ENCODE results near the gene GPS1. TPM values are rescaled to one million over a fixed set of nuclear protein-coding genes. Genes with fewer than 3 reads are reported as not detected.
A peak's percentile ranks its signal among the peaks of the same experiment; 100 is the strongest.

GPS1 gene
- total and polyA plus RNA-seq, 9 of the 15 experiments (the other 6 are each of a cell fraction or from before 2014, with no cell fraction given): 3.1 to 167 (median 69.9) TPM

GRCh38 chr17:82031885-82032627 is 19.6 kb upstream of the GPS1 start (continued):
- TF ChIP-seq, protein P1, sequence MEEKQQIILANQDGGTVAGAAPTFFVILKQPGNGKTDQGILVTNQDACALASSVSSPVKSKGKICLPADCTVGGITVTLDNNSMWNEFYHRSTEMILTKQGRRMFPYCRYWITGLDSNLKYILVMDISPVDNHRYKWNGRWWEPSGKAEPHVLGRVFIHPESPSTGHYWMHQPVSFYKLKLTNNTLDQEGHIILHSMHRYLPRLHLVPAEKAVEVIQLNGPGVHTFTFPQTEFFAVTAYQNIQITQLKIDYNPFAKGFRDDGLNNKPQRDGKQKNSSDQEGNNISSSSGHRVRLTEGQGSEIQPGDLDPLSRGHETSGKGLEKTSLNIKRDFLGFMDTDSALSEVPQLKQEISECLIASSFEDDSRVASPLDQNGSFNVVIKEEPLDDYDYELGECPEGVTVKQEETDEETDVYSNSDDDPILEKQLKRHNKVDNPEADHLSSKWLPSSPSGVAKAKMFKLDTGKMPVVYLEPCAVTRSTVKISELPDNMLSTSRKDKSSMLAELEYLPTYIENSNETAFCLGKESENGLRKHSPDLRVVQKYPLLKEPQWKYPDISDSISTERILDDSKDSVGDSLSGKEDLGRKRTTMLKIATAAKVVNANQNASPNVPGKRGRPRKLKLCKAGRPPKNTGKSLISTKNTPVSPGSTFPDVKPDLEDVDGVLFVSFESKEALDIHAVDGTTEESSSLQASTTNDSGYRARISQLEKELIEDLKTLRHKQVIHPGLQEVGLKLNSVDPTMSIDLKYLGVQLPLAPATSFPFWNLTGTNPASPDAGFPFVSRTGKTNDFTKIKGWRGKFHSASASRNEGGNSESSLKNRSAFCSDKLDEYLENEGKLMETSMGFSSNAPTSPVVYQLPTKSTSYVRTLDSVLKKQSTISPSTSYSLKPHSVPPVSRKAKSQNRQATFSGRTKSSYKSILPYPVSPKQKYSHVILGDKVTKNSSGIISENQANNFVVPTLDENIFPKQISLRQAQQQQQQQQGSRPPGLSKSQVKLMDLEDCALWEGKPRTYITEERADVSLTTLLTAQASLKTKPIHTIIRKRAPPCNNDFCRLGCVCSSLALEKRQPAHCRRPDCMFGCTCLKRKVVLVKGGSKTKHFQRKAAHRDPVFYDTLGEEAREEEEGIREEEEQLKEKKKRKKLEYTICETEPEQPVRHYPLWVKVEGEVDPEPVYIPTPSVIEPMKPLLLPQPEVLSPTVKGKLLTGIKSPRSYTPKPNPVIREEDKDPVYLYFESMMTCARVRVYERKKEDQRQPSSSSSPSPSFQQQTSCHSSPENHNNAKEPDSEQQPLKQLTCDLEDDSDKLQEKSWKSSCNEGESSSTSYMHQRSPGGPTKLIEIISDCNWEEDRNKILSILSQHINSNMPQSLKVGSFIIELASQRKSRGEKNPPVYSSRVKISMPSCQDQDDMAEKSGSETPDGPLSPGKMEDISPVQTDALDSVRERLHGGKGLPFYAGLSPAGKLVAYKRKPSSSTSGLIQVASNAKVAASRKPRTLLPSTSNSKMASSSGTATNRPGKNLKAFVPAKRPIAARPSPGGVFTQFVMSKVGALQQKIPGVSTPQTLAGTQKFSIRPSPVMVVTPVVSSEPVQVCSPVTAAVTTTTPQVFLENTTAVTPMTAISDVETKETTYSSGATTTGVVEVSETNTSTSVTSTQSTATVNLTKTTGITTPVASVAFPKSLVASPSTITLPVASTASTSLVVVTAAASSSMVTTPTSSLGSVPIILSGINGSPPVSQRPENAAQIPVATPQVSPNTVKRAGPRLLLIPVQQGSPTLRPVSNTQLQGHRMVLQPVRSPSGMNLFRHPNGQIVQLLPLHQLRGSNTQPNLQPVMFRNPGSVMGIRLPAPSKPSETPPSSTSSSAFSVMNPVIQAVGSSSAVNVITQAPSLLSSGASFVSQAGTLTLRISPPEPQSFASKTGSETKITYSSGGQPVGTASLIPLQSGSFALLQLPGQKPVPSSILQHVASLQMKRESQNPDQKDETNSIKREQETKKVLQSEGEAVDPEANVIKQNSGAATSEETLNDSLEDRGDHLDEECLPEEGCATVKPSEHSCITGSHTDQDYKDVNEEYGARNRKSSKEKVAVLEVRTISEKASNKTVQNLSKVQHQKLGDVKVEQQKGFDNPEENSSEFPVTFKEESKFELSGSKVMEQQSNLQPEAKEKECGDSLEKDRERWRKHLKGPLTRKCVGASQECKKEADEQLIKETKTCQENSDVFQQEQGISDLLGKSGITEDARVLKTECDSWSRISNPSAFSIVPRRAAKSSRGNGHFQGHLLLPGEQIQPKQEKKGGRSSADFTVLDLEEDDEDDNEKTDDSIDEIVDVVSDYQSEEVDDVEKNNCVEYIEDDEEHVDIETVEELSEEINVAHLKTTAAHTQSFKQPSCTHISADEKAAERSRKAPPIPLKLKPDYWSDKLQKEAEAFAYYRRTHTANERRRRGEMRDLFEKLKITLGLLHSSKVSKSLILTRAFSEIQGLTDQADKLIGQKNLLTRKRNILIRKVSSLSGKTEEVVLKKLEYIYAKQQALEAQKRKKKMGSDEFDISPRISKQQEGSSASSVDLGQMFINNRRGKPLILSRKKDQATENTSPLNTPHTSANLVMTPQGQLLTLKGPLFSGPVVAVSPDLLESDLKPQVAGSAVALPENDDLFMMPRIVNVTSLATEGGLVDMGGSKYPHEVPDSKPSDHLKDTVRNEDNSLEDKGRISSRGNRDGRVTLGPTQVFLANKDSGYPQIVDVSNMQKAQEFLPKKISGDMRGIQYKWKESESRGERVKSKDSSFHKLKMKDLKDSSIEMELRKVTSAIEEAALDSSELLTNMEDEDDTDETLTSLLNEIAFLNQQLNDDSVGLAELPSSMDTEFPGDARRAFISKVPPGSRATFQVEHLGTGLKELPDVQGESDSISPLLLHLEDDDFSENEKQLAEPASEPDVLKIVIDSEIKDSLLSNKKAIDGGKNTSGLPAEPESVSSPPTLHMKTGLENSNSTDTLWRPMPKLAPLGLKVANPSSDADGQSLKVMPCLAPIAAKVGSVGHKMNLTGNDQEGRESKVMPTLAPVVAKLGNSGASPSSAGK (IDR thresholded peaks at IDR 0.05): peak; percentile 81
- no peak for TF ChIP-seq ATF4 (CRISPR knock-in tag; IDR thresholded peaks at IDR 0.05)
- peak; percentile 64; the same call in 1 of the 2 replicates for TF ChIP-seq PHF8 (IDR thresholded peaks at IDR 0.05; ENCODE audit: borderline replicate concordance, low read length)
- TF ChIP-seq ZKSCAN3 (CRISPR knock-in tag; IDR thresholded peaks at IDR 0.05): no peak
- TF ChIP-seq, protein P2, sequence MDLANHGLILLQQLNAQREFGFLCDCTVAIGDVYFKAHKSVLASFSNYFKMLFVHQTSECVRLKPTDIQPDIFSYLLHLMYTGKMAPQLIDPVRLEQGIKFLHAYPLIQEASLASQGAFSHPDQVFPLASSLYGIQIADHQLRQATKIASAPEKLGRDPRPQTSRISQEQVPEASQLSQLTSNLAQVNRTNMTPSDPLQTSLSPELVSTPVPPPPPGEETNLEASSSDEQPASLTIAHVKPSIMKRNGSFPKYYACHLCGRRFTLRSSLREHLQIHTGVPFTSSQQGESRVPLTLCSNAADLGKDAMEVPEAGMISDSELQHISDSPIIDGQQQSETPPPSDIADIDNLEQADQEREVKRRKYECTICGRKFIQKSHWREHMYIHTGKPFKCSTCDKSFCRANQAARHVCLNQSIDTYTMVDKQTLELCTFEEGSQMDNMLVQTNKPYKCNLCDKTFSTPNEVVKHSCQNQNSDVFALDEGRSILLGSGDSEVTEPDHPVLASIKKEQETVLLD (IDR thresholded peaks at IDR 0.05): no peak
- TF ChIP-seq EWSR1 (IDR thresholded peaks at IDR 0.05; ENCODE audit: borderline replicate concordance, low read depth, partially characterized antibody): no peak
- no peak for TF ChIP-seq ZNF143 (CRISPR knock-in tag; IDR thresholded peaks at IDR 0.05)
- no peak for TF ChIP-seq THRA (IDR thresholded peaks at IDR 0.05)
- TF ChIP-seq, protein P3, sequence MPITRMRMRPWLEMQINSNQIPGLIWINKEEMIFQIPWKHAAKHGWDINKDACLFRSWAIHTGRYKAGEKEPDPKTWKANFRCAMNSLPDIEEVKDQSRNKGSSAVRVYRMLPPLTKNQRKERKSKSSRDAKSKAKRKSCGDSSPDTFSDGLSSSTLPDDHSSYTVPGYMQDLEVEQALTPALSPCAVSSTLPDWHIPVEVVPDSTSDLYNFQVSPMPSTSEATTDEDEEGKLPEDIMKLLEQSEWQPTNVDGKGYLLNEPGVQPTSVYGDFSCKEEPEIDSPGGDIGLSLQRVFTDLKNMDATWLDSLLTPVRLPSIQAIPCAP (CRISPR knock-in tag; IDR thresholded peaks at IDR 0.05; ENCODE audit: borderline replicate concordance): no peak
- no peak for TF ChIP-seq HMG20A (CRISPR knock-in tag; conservative IDR thresholded peaks at IDR 0.05)

Data from K562 (cell line).